Adrenal gland (tissue), 12 donors: Measurements from ENCODE around the gene BTG1. TPM values are rescaled to one million over a fixed set of nuclear protein-coding genes. Genes with fewer than 3 reads are reported as not detected.

ENCODE experiments used
- DNase-seq, 7 donors: peaks; one replicate each; pipeline ENCODE4 v3.0.0-alpha.2; 2019 to 2020
- H3K27ac ChIP-seq, 5 donors: fragments of 200-600 bp; sonication (generic) in 4 of 5; 1 replicate in 3 of 5; 2 replicates in 2 of 5; pipeline versions ENCODE4 v1.5.1 to v1.8.0; 2016 to 2020; ENCODE audit warnings: mild to moderate bottlenecking in 1 of 5
- H3K27me3 ChIP-seq: fragments of 200-600 bp; 2 replicates; pipeline ENCODE4 v1.8.0; 2021
- H3K36me3 ChIP-seq, 2 donors: fragments of 200-600 bp; replicated peaks in 1 of 2; 1 replicate in 1 of 2; 2 replicates in 1 of 2; pipeline versions ENCODE4 v1.5.1 to v1.8.0; 2018 to 2022
- H3K4me1 ChIP-seq, 2 donors: fragments of 200-600 bp; replicated peaks in 1 of 2; 1 replicate in 1 of 2; 2 replicates in 1 of 2; pipeline versions ENCODE4 v1.5.1 to v1.8.0; 2018 to 2021
- H3K4me3 ChIP-seq, 4 donors: fragments of 200-600 bp; sonication (generic) in 3 of 4; one replicate each; pipeline ENCODE4 v1.5.1; 2016 to 2018
- H3K9me3 ChIP-seq, 3 donors: fragments of 200-600 bp; sonication (generic) in 1 of 3; replicated peaks in 1 of 3; 1 replicate in 2 of 3; 2 replicates in 1 of 3; pipeline versions ENCODE4 v1.5.1 to v1.8.0; 2016 to 2021
- POLR2A ChIP-seq, 2 donors: fragments of 450-650 bp; IDR thresholded peaks; one replicate each; pipeline ENCODE4 v1.6.1; 2017; ENCODE audit warnings: antibody characterized with exemption in 2 of 2, mild to moderate bottlenecking in 2 of 2, moderate library complexity in 1 of 2
- WGBS, 4 donors: extraction: QIAGEN DNeasy Blood & Tissue Kit in 2 of 4; methylation state at CpG; one replicate each; pipeline versions ENCODE4 v1.1.5 to v1.1.7; 2013 to 2017; 5-methylcytosine and 5-hydroxymethylcytosine counted together
- intact Hi-C, 2 donors: fragments of 100-400 bp; cut with DNase I; formaldehyde crosslinking; loops; one replicate each; pipeline versions ENCODE4 v1.14.1 to v1.15.0; 2022 to 2023
- polyA plus RNA-seq, 3 donors: library from polyadenylated mRNA; stranded (reverse); fragments of 200-250 nt in 2 of 3; fragments of 350-450 nt in 1 of 3; fragmentation: Illumina TruSeq in 1 of 3; extraction: RNeasy Lipid Tissue Mini Kit (QIAGEN cat#74804) in 1 of 3; gene quantifications; one replicate each; pipeline ENCODE4 v1.2.3, GENCODE V29; 2013 to 2014
- total RNA-seq, 9 donors: library from RNA; depleted of rRNA in 4 of 9; stranded (reverse); fragments of >200 nt in 4 of 9; fragments of 120-200 nt in 1 of 9; fragmentation: NEBNext Ultra II Directional in 1 of 9; extraction: Animal tissue kit (Norgen Biotek cat#: 25700) in 1 of 9; gene quantifications; one replicate each; pipeline versions ENCODE4 v1.1.0 to v1.2.4, GENCODE V29; 2013 to 2023
- TF ChIP-seq, protein P1 (sequence below), 6 experiments: fragments of 450-650 bp in 4 of 6; fragments of 200-600 bp in 2 of 6; sonication (generic) in 1 of 6; IDR thresholded peaks; 1 replicate in 5 of 6; 2 replicates in 1 of 6; pipeline versions ENCODE4 v1.5.1 to v1.8.0; 2016 to 2021; ENCODE audit warnings: antibody characterized with exemption in 6 of 6, mild to moderate bottlenecking in 2 of 6, moderate library complexity in 1 of 6
- donor health status: healthy with polysubstance abuse.
- donor health status: Bipolar disorder and iron deficiency.
- donor health status: DM: yes; HTN: yes; CAD: no.
- donor health status: DM: no; HTN: no; CAD: no.
- donor health status: DM: no; HTN: no; CAD: no.
- donor health status: DM: yes; HTN: yes; CAD: no.

Gene BTG1
- total and polyA plus RNA-seq, 12 donors, result 26.3 to 388 (median 60.8) TPM

DNA sequence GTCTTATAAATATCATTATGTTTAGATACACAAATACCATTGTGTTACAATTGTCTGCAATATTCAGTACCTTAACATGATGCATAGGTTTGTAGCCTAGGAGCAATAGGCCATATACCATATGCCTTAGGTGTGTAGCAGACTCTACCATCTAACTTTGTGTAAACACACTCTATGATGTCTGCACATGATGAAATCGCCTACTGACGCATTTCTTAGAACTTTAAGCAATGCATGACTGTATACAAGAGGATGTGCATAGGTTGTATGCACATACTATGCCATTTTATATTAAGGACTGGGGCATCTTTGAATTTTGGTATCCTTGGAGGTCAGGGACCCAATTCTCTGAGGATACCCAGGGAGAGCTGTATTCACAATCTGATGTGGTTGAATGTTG lies 10.1 kb upstream of the BTG1 start:
- H3K27me3 ChIP-seq, result no peaks in the 10 kb centered on the region
- DNase-seq, result no peak
- H3K9me3 ChIP-seq, result no peaks in the 10 kb centered on the region
- H3K36me3 ChIP-seq, result no peaks in the 10 kb centered on the region
- TF ChIP-seq, protein P1, sequence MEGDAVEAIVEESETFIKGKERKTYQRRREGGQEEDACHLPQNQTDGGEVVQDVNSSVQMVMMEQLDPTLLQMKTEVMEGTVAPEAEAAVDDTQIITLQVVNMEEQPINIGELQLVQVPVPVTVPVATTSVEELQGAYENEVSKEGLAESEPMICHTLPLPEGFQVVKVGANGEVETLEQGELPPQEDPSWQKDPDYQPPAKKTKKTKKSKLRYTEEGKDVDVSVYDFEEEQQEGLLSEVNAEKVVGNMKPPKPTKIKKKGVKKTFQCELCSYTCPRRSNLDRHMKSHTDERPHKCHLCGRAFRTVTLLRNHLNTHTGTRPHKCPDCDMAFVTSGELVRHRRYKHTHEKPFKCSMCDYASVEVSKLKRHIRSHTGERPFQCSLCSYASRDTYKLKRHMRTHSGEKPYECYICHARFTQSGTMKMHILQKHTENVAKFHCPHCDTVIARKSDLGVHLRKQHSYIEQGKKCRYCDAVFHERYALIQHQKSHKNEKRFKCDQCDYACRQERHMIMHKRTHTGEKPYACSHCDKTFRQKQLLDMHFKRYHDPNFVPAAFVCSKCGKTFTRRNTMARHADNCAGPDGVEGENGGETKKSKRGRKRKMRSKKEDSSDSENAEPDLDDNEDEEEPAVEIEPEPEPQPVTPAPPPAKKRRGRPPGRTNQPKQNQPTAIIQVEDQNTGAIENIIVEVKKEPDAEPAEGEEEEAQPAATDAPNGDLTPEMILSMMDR (IDR thresholded peaks at IDR 0.05), result no peak
- TF ChIP-seq POLR2A (IDR thresholded peaks at IDR 0.05), result no peak
- intact Hi-C loops, result no loop called here
- H3K4me1 ChIP-seq, result no peaks in the 10 kb centered on the region
- H3K4me3 ChIP-seq, result no peak overlapping the region
- WGBS, 4 donors, result 92 to 100% (median 93%) methylated on average over 2 of the region's 2 CpGs
- no peak overlapping the region for H3K27ac ChIP-seq

DNA sequence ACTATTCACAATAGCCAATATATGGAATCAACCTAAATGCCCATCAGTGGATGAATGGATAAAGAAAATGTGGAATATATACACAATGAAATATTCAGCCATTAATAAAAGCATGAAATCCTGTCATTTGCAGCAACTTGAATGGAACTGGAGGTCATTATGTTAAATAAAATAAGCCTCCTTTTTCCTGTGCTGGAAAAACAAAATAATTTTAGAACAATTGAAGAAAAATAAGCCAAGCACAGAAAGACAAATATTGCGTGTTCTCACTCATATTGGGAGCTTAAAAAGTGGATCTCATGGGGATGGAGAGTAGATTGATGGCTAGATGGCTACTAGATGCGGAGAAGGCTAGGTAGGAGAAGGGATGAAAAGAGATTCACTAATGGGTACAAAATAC lies 6.3 kb upstream of the BTG1 start:
- Histone ChIP-seq H3K4me3 (no peak overlapping the region), H3K4me1 (peaks cover 0 to 4% of the 10 kb centered on the region in 2 donors), H3K36me3 (no peaks in the 10 kb centered on the region), H3K9me3 (no peaks in the 10 kb centered on the region), H3K27me3 (no peaks in the 10 kb centered on the region), H3K27ac (no peak overlapping the region)
- no peak for TF ChIP-seq POLR2A (IDR thresholded peaks at IDR 0.05)
- TF ChIP-seq, protein P1 (IDR thresholded peaks at IDR 0.05), result no peak
- no peak for DNase-seq
- WGBS, 4 donors, result 87 to 90% (median 90%) methylated on average over 2 of the region's 2 CpGs
- intact Hi-C loops, result no loop called here

DNA sequence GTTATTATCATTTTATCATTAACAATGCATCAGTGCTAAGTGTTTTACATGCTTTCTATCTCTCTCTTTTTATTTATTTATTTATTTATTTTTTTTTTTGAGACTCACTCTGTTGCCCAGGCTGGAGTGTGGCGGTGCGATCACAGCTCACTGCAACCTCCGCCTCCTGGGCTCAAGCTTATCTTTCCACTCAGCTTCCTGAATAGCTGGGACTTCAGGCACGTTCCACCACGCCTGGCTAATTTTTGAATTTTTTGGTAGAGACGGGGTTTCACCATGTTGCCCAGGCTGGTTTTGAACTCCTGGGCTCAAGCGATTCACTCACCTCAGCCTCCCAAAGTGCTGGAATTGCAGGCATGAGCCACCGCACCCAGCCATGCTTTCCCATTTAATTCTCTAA lies 3.9 kb upstream of the BTG1 start:
- H3K9me3 ChIP-seq, result no peaks in the 10 kb centered on the region
- H3K27ac ChIP-seq, result no peak overlapping the region
- no peaks in the 10 kb centered on the region for H3K36me3 ChIP-seq
- intact Hi-C loops, result loop anchor here in 1 of 2 donors (5.0 to 10.0 kb wide), 4 partner anchors 335 to 765 kb away; no protein-coding TSS in a partner anchor
- no peaks in the 10 kb centered on the region for H3K27me3 ChIP-seq
- H3K4me3 ChIP-seq, result no peak overlapping the region
- peaks cover 0 to 9% of the 10 kb centered on the region in 2 donors for H3K4me1 ChIP-seq
- no peak for DNase-seq
- TF ChIP-seq POLR2A (IDR thresholded peaks at IDR 0.05), result no peak
- TF ChIP-seq, protein P1 (IDR thresholded peaks at IDR 0.05), result no peak
- 93 to 99% (median 98%) methylated on average over 8 of the region's 8 CpGs for WGBS, 4 donors

DNA sequence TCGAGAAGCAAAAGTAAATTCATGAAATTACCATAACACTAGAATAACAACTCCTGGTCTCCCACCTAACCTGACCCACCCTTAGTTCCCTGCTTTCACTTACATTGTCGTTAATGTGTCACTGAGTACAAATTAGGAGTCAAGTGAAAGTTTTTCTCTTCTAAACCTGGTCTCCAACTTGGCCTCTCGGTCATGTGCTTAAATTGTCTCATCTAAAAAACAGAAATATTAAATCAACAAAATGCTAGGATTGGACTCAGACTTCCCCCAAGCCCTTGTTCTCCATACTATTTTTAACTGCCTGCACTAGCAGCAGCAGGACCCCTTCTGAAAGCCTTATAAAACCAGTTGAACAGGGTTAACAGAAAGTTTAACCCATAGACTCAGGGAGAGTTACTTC lies 1.8 kb upstream of the BTG1 start:
- no peaks in the 10 kb centered on the region for H3K27me3 ChIP-seq

More for the DNA sequence above, 1.8 kb upstream of the BTG1 start:
- TF ChIP-seq, protein P1 (IDR thresholded peaks at IDR 0.05), result no peak
- no peak for TF ChIP-seq POLR2A (IDR thresholded peaks at IDR 0.05)
- peaks cover 0 to 19% of the 10 kb centered on the region in 2 donors for H3K4me1 ChIP-seq
- H3K27ac ChIP-seq, result peak overlapping the region in 2 of 5 donors; percentile 35 to 90
- no peak overlapping the region for H3K4me3 ChIP-seq
- no peak for DNase-seq
- no peaks in the 10 kb centered on the region for H3K9me3 ChIP-seq
- intact Hi-C loops, result loop anchor here in 1 of 2 donors (5.0 to 10.0 kb wide), 4 partner anchors 333 to 763 kb away; no protein-coding TSS in a partner anchor
- WGBS, 4 donors, result 67 to 77% (median 72%) methylated on average over 3 of the region's 3 CpGs
- H3K36me3 ChIP-seq, result peaks cover 0 to 19% of the 10 kb centered on the region in 2 donors
